Measurements from ENCODE around the gene TNFSF8. TPM values are rescaled to one million over a fixed set of nuclear protein-coding genes. Genes with fewer than 3 reads are reported as not detected.

The TNFSF8 gene
- total RNA-seq, 2 donors from 2014 or later: 0.88 to 0.91 TPM

DNA sequence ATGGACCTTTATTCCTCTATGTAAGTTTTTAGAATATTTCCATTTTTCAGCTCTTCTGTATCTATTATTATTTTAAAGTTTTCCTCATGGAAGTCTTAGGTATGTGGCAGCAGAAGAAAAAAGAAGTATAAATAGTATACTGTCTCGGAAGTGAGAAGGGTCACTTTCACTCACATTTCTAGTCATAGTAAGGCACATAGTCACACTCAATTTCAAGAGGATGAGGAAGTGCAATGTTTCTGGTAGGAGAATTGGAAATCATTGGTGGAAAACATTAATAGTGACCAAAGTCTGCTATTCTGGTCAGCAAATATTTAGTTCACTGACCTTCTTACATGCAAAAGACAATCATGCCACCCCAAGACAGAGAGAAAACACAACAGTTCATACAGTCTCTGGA is 35.2 kb upstream of the TNFSF8 start:
- Histone ChIP-seq H3K27me3 (no peaks in the 10 kb centered on the region), H3K4me1 (no peaks in the 10 kb centered on the region), H3K9ac (ENCODE audit: low read depth in 2 of 2, low read length in 2 of 2) (no peak overlapping the region), H3K4me3 (no peak overlapping the region), H3K9me3 (no peaks in the 10 kb centered on the region), H3K27ac (no peak overlapping the region), H3K36me3 (no peaks in the 10 kb centered on the region)
- TF ChIP-seq, protein P1, sequence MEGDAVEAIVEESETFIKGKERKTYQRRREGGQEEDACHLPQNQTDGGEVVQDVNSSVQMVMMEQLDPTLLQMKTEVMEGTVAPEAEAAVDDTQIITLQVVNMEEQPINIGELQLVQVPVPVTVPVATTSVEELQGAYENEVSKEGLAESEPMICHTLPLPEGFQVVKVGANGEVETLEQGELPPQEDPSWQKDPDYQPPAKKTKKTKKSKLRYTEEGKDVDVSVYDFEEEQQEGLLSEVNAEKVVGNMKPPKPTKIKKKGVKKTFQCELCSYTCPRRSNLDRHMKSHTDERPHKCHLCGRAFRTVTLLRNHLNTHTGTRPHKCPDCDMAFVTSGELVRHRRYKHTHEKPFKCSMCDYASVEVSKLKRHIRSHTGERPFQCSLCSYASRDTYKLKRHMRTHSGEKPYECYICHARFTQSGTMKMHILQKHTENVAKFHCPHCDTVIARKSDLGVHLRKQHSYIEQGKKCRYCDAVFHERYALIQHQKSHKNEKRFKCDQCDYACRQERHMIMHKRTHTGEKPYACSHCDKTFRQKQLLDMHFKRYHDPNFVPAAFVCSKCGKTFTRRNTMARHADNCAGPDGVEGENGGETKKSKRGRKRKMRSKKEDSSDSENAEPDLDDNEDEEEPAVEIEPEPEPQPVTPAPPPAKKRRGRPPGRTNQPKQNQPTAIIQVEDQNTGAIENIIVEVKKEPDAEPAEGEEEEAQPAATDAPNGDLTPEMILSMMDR (IDR thresholded peaks at IDR 0.05): no peak
- intact Hi-C loops (cut with DNase I): no loop called here
- no peak for DNase-seq

DNA sequence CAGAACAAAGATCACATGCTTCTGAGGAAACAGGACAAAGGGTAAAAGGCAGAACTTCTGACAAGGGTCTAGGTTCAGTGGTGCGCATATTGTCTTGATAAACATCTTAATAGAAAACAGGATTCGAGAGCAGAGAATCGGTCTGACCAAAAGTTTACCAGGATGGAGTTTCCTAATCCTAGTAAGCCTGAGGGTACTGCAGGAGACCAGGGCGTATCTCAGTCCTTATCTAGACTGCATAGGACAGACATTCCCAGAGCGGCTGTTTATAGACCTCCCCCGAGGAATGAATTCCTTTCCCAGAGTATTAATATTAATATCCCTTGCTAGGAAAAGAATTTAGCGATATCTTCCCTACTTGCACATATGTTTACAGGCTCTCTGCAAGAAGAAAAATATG is 32.4 kb upstream of the TNFSF8 start:
- Histone ChIP-seq H3K9ac (ENCODE audit: low read depth in 2 of 2, low read length in 2 of 2) (no peak overlapping the region), H3K27me3 (no peaks in the 10 kb centered on the region), H3K27ac (no peak overlapping the region), H3K4me3 (no peak overlapping the region), H3K4me1 (no peaks in the 10 kb centered on the region), H3K36me3 (no peaks in the 10 kb centered on the region), H3K9me3 (no peaks in the 10 kb centered on the region)
- DNase-seq: no peak
- TF ChIP-seq, protein P1 (IDR thresholded peaks at IDR 0.05): no peak
- intact Hi-C loops (cut with DNase I): no loop called here

DNA sequence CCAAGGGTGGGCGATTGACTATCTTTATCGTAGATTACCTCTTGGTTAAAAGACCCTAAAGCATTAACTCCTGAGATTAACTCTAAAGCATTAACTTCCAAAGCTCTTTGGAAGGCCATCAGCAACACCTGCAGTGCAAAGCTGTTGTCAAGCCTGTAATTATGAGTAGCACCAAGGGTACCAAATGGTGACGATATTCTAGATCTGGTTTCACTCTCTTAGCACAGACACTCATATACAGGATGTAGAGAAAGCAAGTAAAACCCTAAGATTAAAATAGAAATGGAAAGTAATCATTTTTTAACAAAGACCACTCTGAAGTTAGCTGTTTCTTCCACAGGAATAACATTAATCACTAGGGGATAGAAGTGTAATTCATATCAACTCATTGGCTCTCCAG is 29.9 kb upstream of the TNFSF8 start:
- H3K9ac ChIP-seq (ENCODE audit: low read depth in 2 of 2, low read length in 2 of 2): no peak overlapping the region
- no peak overlapping the region for H3K4me3 ChIP-seq
- H3K27ac ChIP-seq: no peak overlapping the region
- no peaks in the 10 kb centered on the region for H3K27me3 ChIP-seq
- no peaks in the 10 kb centered on the region for H3K9me3 ChIP-seq
- intact Hi-C loops (cut with DNase I): no loop called here
- no peaks in the 10 kb centered on the region for H3K4me1 ChIP-seq
- TF ChIP-seq, protein P1 (IDR thresholded peaks at IDR 0.05): no peak
- no peak for DNase-seq
- no peaks in the 10 kb centered on the region for H3K36me3 ChIP-seq

DNA sequence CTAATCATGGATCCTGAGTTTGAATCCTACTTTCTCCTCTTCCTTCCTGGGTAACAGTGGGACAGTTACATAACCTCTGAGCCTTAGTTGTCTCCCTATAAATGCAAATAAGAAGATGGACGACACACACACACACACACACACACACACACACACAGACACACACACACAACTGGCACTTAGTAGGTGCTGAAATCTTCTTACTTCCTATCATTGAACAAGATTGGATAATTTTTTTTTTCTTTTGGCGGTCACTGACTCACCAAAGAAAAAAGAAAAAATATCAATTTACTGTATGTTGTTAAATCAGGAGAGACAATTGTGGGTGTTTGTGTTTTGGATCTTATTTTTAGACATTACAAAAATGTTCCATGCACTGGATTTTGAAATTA is 28.4 kb upstream of the TNFSF8 start:
- H3K4me3 ChIP-seq: no peak overlapping the region
- H3K27me3 ChIP-seq: no peaks in the 10 kb centered on the region
- H3K9ac ChIP-seq (ENCODE audit: low read depth in 2 of 2, low read length in 2 of 2): no peak overlapping the region
- H3K36me3 ChIP-seq: no peaks in the 10 kb centered on the region
- TF ChIP-seq, protein P1 (IDR thresholded peaks at IDR 0.05): no peak
- DNase-seq: no peak
- H3K9me3 ChIP-seq: no peaks in the 10 kb centered on the region
- H3K27ac ChIP-seq: no peak overlapping the region
- no peaks in the 10 kb centered on the region for H3K4me1 ChIP-seq
- intact Hi-C loops (cut with DNase I): no loop called here

DNA sequence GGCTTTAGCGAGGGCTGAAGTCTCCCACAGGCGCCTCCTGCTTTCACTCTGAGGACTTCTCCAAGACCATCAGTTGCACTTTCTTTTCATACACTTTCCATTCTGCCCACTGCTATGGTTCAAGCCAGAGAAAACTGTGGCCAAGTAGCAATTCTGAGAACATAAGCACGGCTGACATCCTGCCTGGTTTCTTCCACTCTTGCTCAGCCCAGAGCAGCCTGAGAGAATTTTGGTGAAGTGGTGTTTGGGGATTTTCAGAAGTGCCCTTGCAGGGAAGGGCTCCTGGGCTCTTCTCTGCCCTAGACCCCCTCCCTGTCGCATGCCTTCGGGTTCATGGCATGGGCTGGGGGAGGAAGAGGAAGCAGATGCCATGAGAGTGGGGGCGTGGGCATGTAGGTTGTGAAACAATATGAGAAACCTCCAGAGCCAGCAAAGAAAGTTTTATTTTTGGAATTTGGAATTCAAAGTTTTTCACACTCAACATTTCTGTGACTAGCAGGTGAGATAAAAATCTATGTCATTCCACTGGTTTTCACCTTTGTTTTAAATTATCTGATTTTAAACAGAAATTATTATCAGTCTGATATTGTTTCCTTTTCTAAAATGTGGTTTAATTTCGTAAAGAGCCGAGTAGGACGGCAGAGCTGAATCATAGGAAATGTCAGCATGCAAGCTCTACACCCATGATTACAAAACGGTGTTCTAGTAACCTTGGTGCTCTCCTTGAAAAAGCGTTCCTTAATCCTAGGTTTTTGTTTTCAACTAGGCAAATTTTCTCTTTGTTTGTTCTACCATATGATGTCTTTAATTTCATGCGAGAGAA is 27.8 kb upstream of the TNFSF8 start:
- DNase-seq: peak; percentile 19
- no peak overlapping the region for H3K27ac ChIP-seq
- H3K9me3 ChIP-seq: no peaks in the 10 kb centered on the region
- H3K9ac ChIP-seq (ENCODE audit: low read depth in 2 of 2, low read length in 2 of 2): no peak overlapping the region
- TF ChIP-seq, protein P1 (IDR thresholded peaks at IDR 0.05): no peak
- no peaks in the 10 kb centered on the region for H3K27me3 ChIP-seq
- intact Hi-C loops (cut with DNase I): no loop called here
- no peaks in the 10 kb centered on the region for H3K36me3 ChIP-seq
- H3K4me1 ChIP-seq: no peaks in the 10 kb centered on the region
- no peak overlapping the region for H3K4me3 ChIP-seq

Measured in colonic mucosa (tissue), 4 donors.